Colonic mucosa (tissue), 4 donors: Measurements from ENCODE around the gene IDI1. TPM values are rescaled to one million over a fixed set of nuclear protein-coding genes. Genes with fewer than 3 reads are reported as not detected.

Source experiments
- DNase-seq: peaks from one replicate; pipeline ENCODE4 v3.0.0-alpha.2; 2020
- H3K27ac ChIP-seq: fragments of 200-600 bp; one replicate; pipeline ENCODE4 v1.8.0; 2021
- H3K27me3 ChIP-seq: fragments of 200-600 bp; one replicate; pipeline ENCODE4 v1.8.0; 2021
- H3K36me3 ChIP-seq: fragments of 200-600 bp; one replicate; pipeline ENCODE4 v1.8.0; 2021
- H3K4me1 ChIP-seq: fragments of 200-600 bp; one replicate; pipeline ENCODE4 v1.8.0; 2021; ENCODE audit warnings: mild to moderate bottlenecking
- H3K4me3 ChIP-seq: fragments of 200-600 bp; one replicate; pipeline ENCODE4 v1.8.0; 2021
- H3K9ac ChIP-seq, 2 donors: one replicate each; pipeline ENCODE4 v1.7.0; 2013; ENCODE audit warnings: control low read depth in 2 of 2, low read depth in 2 of 2, low read length in 2 of 2
- H3K9me3 ChIP-seq: fragments of 200-600 bp; one replicate; pipeline ENCODE4 v1.8.0; 2021
- CTCF ChIP-seq: fragments of 200-600 bp; IDR thresholded peaks from one replicate; pipeline ENCODE4 v1.8.0; 2022; ENCODE audit warnings: antibody characterized with exemption, mild to moderate bottlenecking
- intact Hi-C: fragments of 100-400 bp; cut with DNase I; formaldehyde crosslinking; loops from one replicate; pipeline ENCODE4 v1.14.1; 2022
- total RNA-seq, 2 donors: library from RNA; stranded (reverse); fragmentation: NEBNext Ultra II Directional in 1 of 2; extraction: Animal tissue kit (Norgen Biotek cat#: 25700) in 1 of 2; gene quantifications; one replicate each; pipeline ENCODE4 v1.2.1, GENCODE V29; 2021
- donor health status: healthy.
- donor health status: DM: no; HTN: no; CAD: no.
- donor health status: DM: no; HTN: no; CAD: no.

The IDI1 gene
- total RNA-seq, 2 donors from 2014 or later: 41.3 to 142 TPM

DNA sequence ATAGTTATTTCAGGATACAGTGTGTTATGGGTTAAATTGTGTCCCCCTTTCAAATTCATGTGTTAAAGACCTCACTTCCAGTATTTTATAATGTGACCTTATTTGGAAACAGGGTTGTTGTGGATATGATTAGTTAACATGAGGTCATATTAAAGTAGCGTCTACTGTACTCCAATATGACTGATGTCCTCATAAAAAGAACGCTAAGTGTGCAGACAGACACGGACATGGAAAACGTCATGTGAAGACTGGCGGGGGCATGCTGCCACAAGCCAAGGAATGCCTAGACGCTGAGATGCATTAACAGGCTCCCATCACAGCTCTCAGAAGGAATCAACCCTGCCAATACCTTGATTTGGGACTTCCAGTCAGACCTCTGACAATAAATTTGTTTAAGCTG lies 5.8 kb upstream of the IDI1 start:
- H3K4me1 ChIP-seq: peaks cover 17% of the 10 kb centered on the region
- H3K27ac ChIP-seq: no peak overlapping the region
- no peak for DNase-seq
- no peaks in the 10 kb centered on the region for H3K36me3 ChIP-seq
- H3K27me3 ChIP-seq: no peaks in the 10 kb centered on the region
- H3K4me3 ChIP-seq: no peak overlapping the region
- TF ChIP-seq CTCF: no peak
- H3K9ac ChIP-seq: peak overlapping the region in 1 of 2 donors; percentile 10
- no peaks in the 10 kb centered on the region for H3K9me3 ChIP-seq
- intact Hi-C loops: loop anchor here (10.0 kb wide), 1 partner anchor 120 kb away; the partner anchor contains the start of gene LARP4B

- Histone ChIP-seq H3K27ac (peak overlapping the region; percentile 99), H3K4me3 (peak overlapping the region; percentile 88), H3K9ac (no peak overlapping the region), H3K27me3 (no peaks in the 10 kb centered on the region), H3K4me1 (peaks cover 9% of the 10 kb centered on the region), H3K36me3 (no peaks in the 10 kb centered on the region), H3K9me3 (no peaks in the 10 kb centered on the region)
- no peak for TF ChIP-seq CTCF
- peak; percentile 70 for DNase-seq
- intact Hi-C loops: loop anchor here (10.0 kb wide), 1 partner anchor 116 kb away; the partner anchor contains the start of gene LARP4B
Observed at GRCh38 chr10:1050554-1050953, 1.6 kb upstream of the IDI1 start.

- intact Hi-C loops: loop anchor here (10.0 kb wide), 1 partner anchor 115 kb away; the partner anchor contains the start of gene LARP4B
- Histone ChIP-seq H3K4me1 (peaks cover 8% of the 10 kb centered on the region), H3K36me3 (no peaks in the 10 kb centered on the region), H3K27me3 (no peaks in the 10 kb centered on the region), H3K9ac (no peak overlapping the region), H3K4me3 (peak overlapping the region; percentile 88), H3K27ac (peak overlapping the region; percentile 99), H3K9me3 (no peaks in the 10 kb centered on the region)
- no peak for TF ChIP-seq CTCF
- peak; percentile 50 for DNase-seq
Observed at GRCh38 chr10:1050145-1050544, 1.2 kb upstream of the IDI1 start.

- Histone ChIP-seq H3K4me3 (peak overlapping the region; percentile 88), H3K27ac (peak overlapping the region; percentile 99), H3K27me3 (no peaks in the 10 kb centered on the region), H3K4me1 (peaks cover 3% of the 10 kb centered on the region), H3K9ac (peak overlapping the region; percentile 85 to 96), H3K36me3 (no peaks in the 10 kb centered on the region), H3K9me3 (no peaks in the 10 kb centered on the region)
- intact Hi-C loops: no loop called here
- no peak for DNase-seq
- no peak for TF ChIP-seq CTCF
Observed at GRCh38 chr10:1049425-1049958, 573 bp upstream of the IDI1 start.

GRCh38 chr10:1048349-1048731 lies 579 bp downstream of the IDI1 start:
- no peak for TF ChIP-seq CTCF
- H3K27ac ChIP-seq: peak overlapping the region; percentile 99
- peak overlapping the region; percentile 85 to 87 for H3K9ac ChIP-seq
- intact Hi-C loops: no loop called here
- no peak for DNase-seq
- no peaks in the 10 kb centered on the region for H3K9me3 ChIP-seq
- peaks cover 3% of the 10 kb centered on the region for H3K4me1 ChIP-seq
- H3K36me3 ChIP-seq: no peaks in the 10 kb centered on the region
- no peaks in the 10 kb centered on the region for H3K27me3 ChIP-seq
- H3K4me3 ChIP-seq: peak overlapping the region; percentile 88
